Esophagus muscularis mucosa (tissue), 3 donors: Measurements from ENCODE around the gene IL36B.

Experiments
- POLR2AphosphoS5 ChIP-seq, 2 donors: sonication (generic); formaldehyde crosslinking; IDR thresholded peaks; one replicate each; pipeline ENCODE4 v1.6.1; 2017; ENCODE audit warnings: antibody characterized with exemption in 2 of 2
- TF ChIP-seq, protein P1 (sequence below), 3 experiments: fragments of 200-600 bp in 2 of 3; fragments of 450-650 bp in 1 of 3; sonication (generic) in 2 of 3; IDR thresholded peaks; one replicate each; pipeline ENCODE4 v1.5.1; 2017 to 2019; ENCODE audit warnings: antibody characterized with exemption in 3 of 3, mild to moderate bottlenecking in 2 of 3, moderate library complexity in 1 of 3

DNA sequence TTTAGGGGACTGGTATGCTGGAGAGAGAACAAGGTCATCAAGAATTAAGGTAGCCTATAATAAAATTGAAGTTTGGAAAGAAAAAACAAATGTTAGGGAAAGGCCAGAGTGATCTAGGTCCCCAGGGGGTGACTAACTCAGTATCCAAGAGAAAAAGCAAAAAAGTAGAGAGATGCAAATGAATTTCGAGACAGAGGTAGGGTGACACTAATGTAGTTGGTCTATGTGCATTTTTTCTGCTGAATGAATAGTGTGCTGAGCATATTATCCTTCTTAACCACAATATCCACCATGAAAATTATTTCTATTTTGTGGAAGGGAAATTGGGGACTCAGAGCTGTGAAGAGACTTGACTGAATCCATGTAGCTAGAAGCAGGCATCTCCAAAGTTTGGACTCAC, 37.6 kb downstream of the IL36B start:
- TF ChIP-seq, protein P1, sequence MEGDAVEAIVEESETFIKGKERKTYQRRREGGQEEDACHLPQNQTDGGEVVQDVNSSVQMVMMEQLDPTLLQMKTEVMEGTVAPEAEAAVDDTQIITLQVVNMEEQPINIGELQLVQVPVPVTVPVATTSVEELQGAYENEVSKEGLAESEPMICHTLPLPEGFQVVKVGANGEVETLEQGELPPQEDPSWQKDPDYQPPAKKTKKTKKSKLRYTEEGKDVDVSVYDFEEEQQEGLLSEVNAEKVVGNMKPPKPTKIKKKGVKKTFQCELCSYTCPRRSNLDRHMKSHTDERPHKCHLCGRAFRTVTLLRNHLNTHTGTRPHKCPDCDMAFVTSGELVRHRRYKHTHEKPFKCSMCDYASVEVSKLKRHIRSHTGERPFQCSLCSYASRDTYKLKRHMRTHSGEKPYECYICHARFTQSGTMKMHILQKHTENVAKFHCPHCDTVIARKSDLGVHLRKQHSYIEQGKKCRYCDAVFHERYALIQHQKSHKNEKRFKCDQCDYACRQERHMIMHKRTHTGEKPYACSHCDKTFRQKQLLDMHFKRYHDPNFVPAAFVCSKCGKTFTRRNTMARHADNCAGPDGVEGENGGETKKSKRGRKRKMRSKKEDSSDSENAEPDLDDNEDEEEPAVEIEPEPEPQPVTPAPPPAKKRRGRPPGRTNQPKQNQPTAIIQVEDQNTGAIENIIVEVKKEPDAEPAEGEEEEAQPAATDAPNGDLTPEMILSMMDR (IDR thresholded peaks at IDR 0.05) = no peak
- TF ChIP-seq POLR2AphosphoS5 (IDR thresholded peaks at IDR 0.05) = no peak
